ENCODE results near the gene KRT81. TPM values are rescaled to one million over a fixed set of nuclear protein-coding genes. Genes with fewer than 3 reads are reported as not detected.

KRT81 gene
- total RNA-seq (under 1 TPM in 2 of 6 donors, not detected in 4; 0.22 to 0.76 TPM), polyA plus RNA-seq (under 1 TPM; 0.38 to 0.66 TPM)

DNA sequence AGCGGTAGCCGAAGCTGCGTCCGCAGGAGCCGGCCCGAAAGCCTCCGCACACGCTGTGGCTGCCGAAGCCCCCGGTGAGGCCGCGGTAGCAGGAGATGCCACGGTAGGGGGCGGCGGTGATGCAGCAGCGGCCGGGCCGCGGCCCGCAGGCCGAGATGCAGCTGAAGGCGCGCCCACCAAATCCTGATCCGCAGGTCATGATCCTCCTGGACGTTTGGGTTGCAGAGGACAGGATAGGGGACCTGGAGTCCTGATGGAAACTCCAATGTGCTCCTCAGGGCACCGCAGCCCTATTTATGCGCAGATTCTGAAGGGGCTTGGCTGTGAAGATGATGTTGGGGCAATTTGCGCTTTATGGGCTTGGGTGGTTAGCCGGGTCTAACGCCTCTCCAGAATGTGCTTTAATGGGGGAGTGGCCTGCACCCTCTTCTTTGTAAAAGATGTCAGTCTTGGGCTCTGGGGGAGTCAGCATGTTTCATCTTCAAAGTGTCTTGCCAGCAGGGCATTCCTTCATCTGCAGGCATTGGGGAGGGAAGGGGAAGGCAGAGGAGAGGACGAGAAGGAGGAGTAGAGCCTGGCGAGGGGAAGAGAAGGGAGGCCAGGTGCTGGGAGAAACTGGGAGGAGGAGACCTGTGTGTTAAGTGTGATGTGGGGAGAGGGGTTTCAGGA is at the start of gene KRT81:
KRT81 (minus strand) TSS at position 268 of the 669 bp plus-strand sequence; CDS start at position 199, 69 bp downstream.
- intact Hi-C loops (cut with DNase I), result no loop called here
- H3K4me3 ChIP-seq, result no peak within 1 kb of the TSS
- H3K9me3 ChIP-seq, result no peaks in the 10 kb centered on the region
- no peaks in the 10 kb centered on the region for H3K27me3 ChIP-seq
- H3K4me1 ChIP-seq, result no peaks in the 10 kb centered on the region
- no peaks in the 10 kb centered on the region for H3K36me3 ChIP-seq
- ATAC-seq (no peak), FAIRE-seq (no peak), DNase-seq (peak in 2 of 6 donors; percentile 5 to 21)
- no peak within 1 kb of the TSS for H3K27ac ChIP-seq
- WGBS, 2 donors, result 64 to 65% methylated on average over 24 of the region's 32 CpGs
- TF ChIP-seq, protein P1, sequence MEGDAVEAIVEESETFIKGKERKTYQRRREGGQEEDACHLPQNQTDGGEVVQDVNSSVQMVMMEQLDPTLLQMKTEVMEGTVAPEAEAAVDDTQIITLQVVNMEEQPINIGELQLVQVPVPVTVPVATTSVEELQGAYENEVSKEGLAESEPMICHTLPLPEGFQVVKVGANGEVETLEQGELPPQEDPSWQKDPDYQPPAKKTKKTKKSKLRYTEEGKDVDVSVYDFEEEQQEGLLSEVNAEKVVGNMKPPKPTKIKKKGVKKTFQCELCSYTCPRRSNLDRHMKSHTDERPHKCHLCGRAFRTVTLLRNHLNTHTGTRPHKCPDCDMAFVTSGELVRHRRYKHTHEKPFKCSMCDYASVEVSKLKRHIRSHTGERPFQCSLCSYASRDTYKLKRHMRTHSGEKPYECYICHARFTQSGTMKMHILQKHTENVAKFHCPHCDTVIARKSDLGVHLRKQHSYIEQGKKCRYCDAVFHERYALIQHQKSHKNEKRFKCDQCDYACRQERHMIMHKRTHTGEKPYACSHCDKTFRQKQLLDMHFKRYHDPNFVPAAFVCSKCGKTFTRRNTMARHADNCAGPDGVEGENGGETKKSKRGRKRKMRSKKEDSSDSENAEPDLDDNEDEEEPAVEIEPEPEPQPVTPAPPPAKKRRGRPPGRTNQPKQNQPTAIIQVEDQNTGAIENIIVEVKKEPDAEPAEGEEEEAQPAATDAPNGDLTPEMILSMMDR (IDR thresholded peaks at IDR 0.05), result no peak

DNA sequence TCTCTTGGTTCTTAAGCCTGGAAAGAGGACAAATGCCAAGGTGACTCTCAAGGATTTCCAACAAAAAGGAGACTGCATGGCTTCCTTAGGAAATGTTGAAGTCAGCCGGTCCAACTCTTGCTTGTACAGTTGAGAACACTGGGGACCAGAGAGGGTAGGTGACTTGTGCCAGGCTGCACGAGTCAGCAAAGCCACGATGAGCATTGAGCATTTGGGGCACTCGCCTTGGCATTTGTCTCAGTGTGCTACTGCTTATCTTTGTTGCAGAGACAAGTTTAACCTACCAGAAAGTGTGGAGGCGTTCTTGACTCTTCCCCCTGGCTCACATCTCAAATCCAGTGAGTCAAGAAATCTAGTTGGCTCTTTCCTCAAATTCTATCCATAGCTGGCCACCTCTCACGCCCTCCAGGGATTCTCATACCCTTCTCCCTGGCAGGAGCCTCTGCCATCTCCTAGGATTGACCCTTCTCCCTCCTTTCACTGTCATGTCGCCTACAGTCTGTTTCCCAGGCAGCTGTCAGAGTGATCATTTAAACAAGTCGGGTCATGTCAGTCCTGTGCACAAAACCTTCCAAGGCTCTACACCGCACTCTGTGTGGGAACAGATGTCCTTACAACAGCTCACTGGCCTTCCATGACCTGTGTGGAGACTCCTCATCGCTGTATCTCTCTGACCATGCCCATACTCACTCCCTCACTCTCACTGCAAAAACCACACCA is 47.1 kb upstream of the KRT81 start:
- no peaks in the 10 kb centered on the region for H3K9me3 ChIP-seq
- H3K4me1 ChIP-seq, result no peaks in the 10 kb centered on the region
- no peaks in the 10 kb centered on the region for H3K27me3 ChIP-seq
- no peaks in the 10 kb centered on the region for H3K36me3 ChIP-seq
- ATAC-seq (no peak), FAIRE-seq (no peak), DNase-seq (no peak)
- H3K27ac ChIP-seq, result no peak overlapping the region
- intact Hi-C loops (cut with DNase I), result no loop called here
- no peak overlapping the region for H3K4me3 ChIP-seq
- TF ChIP-seq, protein P1 (IDR thresholded peaks at IDR 0.05), result no peak
- 84 to 86% methylated on average over 10 of the region's 10 CpGs for WGBS, 2 donors

DNA sequence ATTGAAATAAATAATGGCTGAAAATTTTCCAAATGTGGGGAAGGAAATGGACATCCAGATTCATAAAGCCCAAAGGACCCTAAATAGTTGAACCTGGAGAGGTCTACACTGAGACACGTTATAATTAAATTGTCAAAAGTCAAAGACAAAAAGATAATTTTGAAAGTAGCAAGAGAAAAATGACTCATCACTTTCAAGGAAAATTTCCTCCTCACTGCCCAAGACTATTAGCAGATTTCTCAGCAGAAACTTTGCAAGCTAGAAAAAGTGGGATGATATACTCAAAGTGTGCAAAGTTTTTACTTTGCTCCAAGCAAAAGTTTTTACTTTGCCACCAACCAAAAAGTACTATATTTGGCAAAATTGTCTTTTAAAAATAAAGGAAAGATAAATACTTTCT is 45.7 kb upstream of the KRT81 start:
- H3K4me3 ChIP-seq, result no peak overlapping the region
- H3K36me3 ChIP-seq, result no peaks in the 10 kb centered on the region
- no peak for ATAC-seq
- DNase-seq, result no peak
- intact Hi-C loops (cut with DNase I), result no loop called here
- 69 to 73% methylated on average over 1 of the region's 1 CpG for WGBS, 2 donors
- no peaks in the 10 kb centered on the region for H3K4me1 ChIP-seq
- H3K9me3 ChIP-seq, result no peaks in the 10 kb centered on the region
- FAIRE-seq, result no peak
- no peaks in the 10 kb centered on the region for H3K27me3 ChIP-seq
- no peak overlapping the region for H3K27ac ChIP-seq
- TF ChIP-seq, protein P1 (IDR thresholded peaks at IDR 0.05), result no peak

DNA sequence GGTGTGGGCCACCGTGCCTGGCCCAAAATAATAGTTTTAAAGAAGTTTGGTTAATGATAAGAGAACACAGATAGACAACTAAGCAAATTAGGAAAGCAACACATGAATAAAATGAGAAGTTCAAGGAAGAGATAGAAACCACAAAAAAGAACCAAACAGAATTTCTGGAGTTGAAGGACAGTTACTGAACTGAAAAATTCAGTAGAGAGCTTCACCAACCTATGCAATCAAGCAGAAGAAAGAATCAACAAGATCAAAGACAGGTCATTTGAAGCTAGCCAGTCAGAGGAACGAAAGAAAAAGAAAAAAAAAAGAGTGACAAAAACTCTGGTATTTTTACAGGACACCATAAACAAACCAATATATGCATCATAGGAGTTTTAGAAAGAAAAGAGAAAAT is 45.3 kb upstream of the KRT81 start:
- TF ChIP-seq, protein P1 (IDR thresholded peaks at IDR 0.05), result no peak
- H3K27me3 ChIP-seq, result no peaks in the 10 kb centered on the region
- intact Hi-C loops (cut with DNase I), result no loop called here
- H3K4me3 ChIP-seq, result no peak overlapping the region
- WGBS, 2 donors, result 59 to 66% methylated on average over 2 of the region's 2 CpGs
- no peaks in the 10 kb centered on the region for H3K36me3 ChIP-seq
- ATAC-seq (no peak), FAIRE-seq (no peak), DNase-seq (no peak)
- no peaks in the 10 kb centered on the region for H3K9me3 ChIP-seq
- no peak overlapping the region for H3K27ac ChIP-seq
- no peaks in the 10 kb centered on the region for H3K4me1 ChIP-seq
